Breast epithelium (tissue), 3 donors: ENCODE data around the gene NT5DC4.

Source experiments
- CTCF ChIP-seq, 3 donors: fragments of 450-650 bp; IDR thresholded peaks; one replicate each; pipeline ENCODE4 v1.5.1; 2016 to 2017; ENCODE audit warnings: antibody characterized with exemption in 3 of 3, mild to moderate bottlenecking in 3 of 3, moderate library complexity in 3 of 3
- POLR2A ChIP-seq: fragments of 450-650 bp; IDR thresholded peaks from one replicate; pipeline ENCODE4 v1.6.1; 2016; ENCODE audit warnings: antibody characterized with exemption, mild to moderate bottlenecking, moderate library complexity
- POLR2AphosphoS5 ChIP-seq, 3 donors: sonication (generic); formaldehyde crosslinking; IDR thresholded peaks; one replicate each; pipeline ENCODE4 v1.6.1; 2017; ENCODE audit warnings: antibody characterized with exemption in 3 of 3

GRCh38 chr2:112710956-112711750 lies 9.7 kb upstream of the NT5DC4 start:
- TF ChIP-seq POLR2A (no peak), CTCF (IDR thresholded peaks at IDR 0.05) (no peak), POLR2AphosphoS5 (IDR thresholded peaks at IDR 0.05) (no peak)
